Panc1 (cell line): ENCODE measurements around the gene MT1E. TPM values are rescaled to one million over a fixed set of nuclear protein-coding genes. Genes with fewer than 3 reads are reported as not detected.
"Not testable (repeated sequence)": the region's sequence is repeated elsewhere in the genome, so short reads cannot be mapped to it uniquely, and the experiment has no call there.

Experiments
- ATAC-seq: fragments of 200-7000 bp; cut with Tn5 transposase; 2 replicates; pipeline ENCODE4 v1.9.1; 2020; ENCODE audit warnings: mild to moderate bottlenecking, moderate library complexity
- BruUV-seq: library from RNA; stranded (reverse); fragments of 400-500 nt; replicated peaks from 2 replicates; lab custom pipeline; 2021; lab: Mats Ljungman, UMichigan
- CTCF ChIA-PET: fragments of 300-600 bp; sonication (Branson Sonifier 250); formaldehyde crosslinking; loops from one replicate; lab custom pipeline; 2022; ENCODE audit warnings: antibody characterized with exemption; lab: Charles Lee
- POLR2A ChIA-PET: fragments of 300-600 bp; sonication (Branson Sonifier 250); formaldehyde crosslinking; loops from one replicate; lab custom pipeline; 2022; ENCODE audit warnings: antibody characterized with exemption; lab: Charles Lee
- DNase-seq: peaks from one replicate; pipeline ENCODE4 v3.0.0-alpha.2; 2010; ENCODE audit warnings: low read depth, low spot score
- H3K27ac ChIP-seq: 2 replicates; pipeline ENCODE4 v1.5.1; 2011; ENCODE audit warnings: mild to moderate bottlenecking, low read length, inconsistent platforms
- H3K27me3 ChIP-seq: fragments of 200-500 bp; sonication (Bioruptor generic); 2 replicates; pipeline ENCODE4 v1.6.0; 2014; ENCODE audit warnings: low read length, inconsistent platforms; ENCODE audit not compliant: control insufficient read depth, insufficient read depth
- H3K36me3 ChIP-seq: fragments of 200-500 bp; sonication (Bioruptor generic); 2 replicates; pipeline ENCODE4 v1.5.1; 2014; ENCODE audit warnings: inconsistent platforms, mild to moderate bottlenecking, low read length, moderate library complexity; ENCODE audit not compliant: control insufficient read depth, insufficient read depth
- H3K4me1 ChIP-seq: 2 replicates; pipeline ENCODE4 v1.5.1; 2011; ENCODE audit warnings: inconsistent platforms, mild to moderate bottlenecking, low read length, moderate library complexity; ENCODE audit not compliant: control insufficient read depth, insufficient read depth
- H3K4me3 ChIP-seq, 2 experiments: 2 replicates each; pipeline ENCODE4 v1.5.1; 2011 to 2012; ENCODE audit warnings: low read depth in 2 of 2, low read length in 2 of 2, mild to moderate bottlenecking in 2 of 2, inconsistent platforms in 1 of 2, moderate library complexity in 1 of 2
- H3K9me3 ChIP-seq: fragments of 200-500 bp; sonication (Bioruptor generic); 2 replicates; pipeline ENCODE4 v1.5.1; 2014; ENCODE audit warnings: low read depth, mild to moderate bottlenecking, inconsistent platforms, low read length, moderate library complexity; ENCODE audit not compliant: control insufficient read depth, insufficient read depth
- POLR2AphosphoS5 ChIP-seq: IDR thresholded peaks from 2 replicates; pipeline ENCODE4 v1.6.1; 2012; ENCODE audit warnings: mild to moderate bottlenecking, low read depth, low read length, moderate library complexity
- SIN3A ChIP-seq: IDR thresholded peaks from 2 replicates; pipeline ENCODE4 v1.6.1; 2012; ENCODE audit warnings: low read depth, mild to moderate bottlenecking, low read length, moderate library complexity, borderline replicate concordance; ENCODE audit not compliant: insufficient read depth
- TCF7L2 ChIP-seq: IDR thresholded peaks from 2 replicates; pipeline ENCODE4 v1.6.1; 2011; ENCODE audit warnings: mild to moderate bottlenecking, low read depth, low read length, inconsistent platforms
- in situ Hi-C: cut with HindIII; loops from 2 replicates; pipeline ENCODE4 v1.10.0; 2016; ENCODE audit warnings: low sequenced_read_pairs, low pct_unique_long_range_greater_than_20kb
- intact Hi-C: fragments of 100-400 bp; cut with micrococcal nuclease; formaldehyde crosslinking; loops from one replicate; pipeline ENCODE4 v1.10.0; 2022; ENCODE audit not compliant: unreplicated experiment
- total RNA-seq: library from RNA; stranded (reverse); gene quantifications from one replicate; pipeline ENCODE4 v1.2.1, GENCODE V29; 2021; ENCODE audit not compliant: unreplicated experiment
- TF ChIP-seq, protein P1 (sequence below), 2 experiments: IDR thresholded peaks; 2 replicates each; pipeline ENCODE4 v1.6.1; 2011 to 2012; ENCODE audit warnings: low read depth in 2 of 2, control low read depth in 1 of 2, low read length in 1 of 2, mild to moderate bottlenecking in 1 of 2, moderate library complexity in 1 of 2; ENCODE audit not compliant: insufficient read depth in 1 of 2
- TF ChIP-seq, protein P2 (sequence below): fragments of 450-650 bp; IDR thresholded peaks from 2 replicates; pipeline ENCODE4 v1.5.1; 2017; ENCODE audit warnings: mild to moderate bottlenecking

MT1E gene
- total RNA-seq, 1 experiment from 2014 or later, result 170 TPM

DNA sequence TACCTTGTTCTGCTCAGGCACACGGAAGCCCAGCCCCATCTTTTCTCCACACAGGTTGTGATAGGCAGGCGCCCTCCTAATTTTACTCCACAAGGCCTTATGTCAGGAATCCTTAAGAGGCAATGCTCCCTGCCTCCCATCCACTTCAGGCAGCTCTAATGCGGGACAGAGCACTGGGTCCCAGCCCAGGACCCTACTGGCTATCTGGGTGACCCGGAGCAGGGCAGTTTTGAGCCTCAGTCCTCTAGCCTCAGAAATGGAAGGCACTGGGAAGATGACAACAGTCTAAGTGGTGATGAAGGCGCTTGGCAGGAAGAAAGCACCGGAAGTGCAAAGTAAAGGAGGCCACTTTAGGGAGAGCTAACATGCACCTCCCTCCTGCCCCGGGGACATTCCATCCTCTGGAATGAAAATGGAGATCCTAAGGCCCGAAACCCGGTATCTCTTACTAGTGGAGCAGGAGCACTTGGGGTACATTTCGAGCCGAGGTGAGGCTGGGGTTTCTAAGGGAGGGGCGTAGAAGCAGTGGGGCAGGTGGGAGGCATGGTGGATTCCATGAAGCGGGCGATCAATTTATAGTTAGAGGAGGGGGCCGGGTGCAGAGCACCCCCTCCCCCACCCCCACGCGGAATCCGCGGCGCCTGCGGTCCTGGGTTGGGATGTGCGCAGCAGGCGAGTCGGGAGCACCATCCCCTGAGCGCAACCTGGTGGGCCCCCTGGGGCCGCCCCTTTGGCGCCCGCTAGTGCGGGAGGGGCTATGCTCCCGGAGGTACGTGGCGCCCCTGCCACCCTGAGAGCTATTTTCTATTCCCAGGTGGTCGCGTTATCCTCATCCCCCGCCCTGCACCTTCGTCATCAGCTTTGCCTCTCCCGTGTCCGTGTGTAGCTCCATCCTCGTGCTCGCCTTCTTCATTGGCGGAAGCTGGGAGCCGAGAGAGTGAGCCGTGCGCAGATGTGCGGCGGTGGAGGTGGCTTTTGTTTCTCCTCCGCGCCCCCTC lies 37.1 kb downstream of the MT1E start:
- ATAC-seq, result no peak
- Histone ChIP-seq H3K27ac (no peak overlapping the region), H3K9me3 (no peaks in the 10 kb centered on the region), H3K27me3 (no peaks in the 10 kb centered on the region), H3K4me1 (peaks cover 3% of the 10 kb centered on the region; the same call in 1 of the 2 replicates), H3K36me3 (no peaks in the 10 kb centered on the region), H3K4me3 (no peak overlapping the region)
- in situ Hi-C loops (no loop called here), intact Hi-C loops (no loop called here)
- no peak for DNase-seq
- no TSS peak for BruUV-seq
- TF ChIP-seq, protein P1, sequence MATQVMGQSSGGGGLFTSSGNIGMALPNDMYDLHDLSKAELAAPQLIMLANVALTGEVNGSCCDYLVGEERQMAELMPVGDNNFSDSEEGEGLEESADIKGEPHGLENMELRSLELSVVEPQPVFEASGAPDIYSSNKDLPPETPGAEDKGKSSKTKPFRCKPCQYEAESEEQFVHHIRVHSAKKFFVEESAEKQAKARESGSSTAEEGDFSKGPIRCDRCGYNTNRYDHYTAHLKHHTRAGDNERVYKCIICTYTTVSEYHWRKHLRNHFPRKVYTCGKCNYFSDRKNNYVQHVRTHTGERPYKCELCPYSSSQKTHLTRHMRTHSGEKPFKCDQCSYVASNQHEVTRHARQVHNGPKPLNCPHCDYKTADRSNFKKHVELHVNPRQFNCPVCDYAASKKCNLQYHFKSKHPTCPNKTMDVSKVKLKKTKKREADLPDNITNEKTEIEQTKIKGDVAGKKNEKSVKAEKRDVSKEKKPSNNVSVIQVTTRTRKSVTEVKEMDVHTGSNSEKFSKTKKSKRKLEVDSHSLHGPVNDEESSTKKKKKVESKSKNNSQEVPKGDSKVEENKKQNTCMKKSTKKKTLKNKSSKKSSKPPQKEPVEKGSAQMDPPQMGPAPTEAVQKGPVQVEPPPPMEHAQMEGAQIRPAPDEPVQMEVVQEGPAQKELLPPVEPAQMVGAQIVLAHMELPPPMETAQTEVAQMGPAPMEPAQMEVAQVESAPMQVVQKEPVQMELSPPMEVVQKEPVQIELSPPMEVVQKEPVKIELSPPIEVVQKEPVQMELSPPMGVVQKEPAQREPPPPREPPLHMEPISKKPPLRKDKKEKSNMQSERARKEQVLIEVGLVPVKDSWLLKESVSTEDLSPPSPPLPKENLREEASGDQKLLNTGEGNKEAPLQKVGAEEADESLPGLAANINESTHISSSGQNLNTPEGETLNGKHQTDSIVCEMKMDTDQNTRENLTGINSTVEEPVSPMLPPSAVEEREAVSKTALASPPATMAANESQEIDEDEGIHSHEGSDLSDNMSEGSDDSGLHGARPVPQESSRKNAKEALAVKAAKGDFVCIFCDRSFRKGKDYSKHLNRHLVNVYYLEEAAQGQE (IDR thresholded peaks at IDR 0.05; ENCODE audit: insufficient read depth in 1 of 2, low read depth in 2 of 2, low read length in 1 of 2), result no peak
- TF ChIP-seq, protein P2, sequence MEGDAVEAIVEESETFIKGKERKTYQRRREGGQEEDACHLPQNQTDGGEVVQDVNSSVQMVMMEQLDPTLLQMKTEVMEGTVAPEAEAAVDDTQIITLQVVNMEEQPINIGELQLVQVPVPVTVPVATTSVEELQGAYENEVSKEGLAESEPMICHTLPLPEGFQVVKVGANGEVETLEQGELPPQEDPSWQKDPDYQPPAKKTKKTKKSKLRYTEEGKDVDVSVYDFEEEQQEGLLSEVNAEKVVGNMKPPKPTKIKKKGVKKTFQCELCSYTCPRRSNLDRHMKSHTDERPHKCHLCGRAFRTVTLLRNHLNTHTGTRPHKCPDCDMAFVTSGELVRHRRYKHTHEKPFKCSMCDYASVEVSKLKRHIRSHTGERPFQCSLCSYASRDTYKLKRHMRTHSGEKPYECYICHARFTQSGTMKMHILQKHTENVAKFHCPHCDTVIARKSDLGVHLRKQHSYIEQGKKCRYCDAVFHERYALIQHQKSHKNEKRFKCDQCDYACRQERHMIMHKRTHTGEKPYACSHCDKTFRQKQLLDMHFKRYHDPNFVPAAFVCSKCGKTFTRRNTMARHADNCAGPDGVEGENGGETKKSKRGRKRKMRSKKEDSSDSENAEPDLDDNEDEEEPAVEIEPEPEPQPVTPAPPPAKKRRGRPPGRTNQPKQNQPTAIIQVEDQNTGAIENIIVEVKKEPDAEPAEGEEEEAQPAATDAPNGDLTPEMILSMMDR, result no peak
- no peak for TF ChIP-seq POLR2AphosphoS5
- TF ChIP-seq TCF7L2, result no peak
- TF ChIP-seq SIN3A, result no peak
- ChIA-PET CTCF (no interaction called here), POLR2A (no interaction called here)

DNA sequence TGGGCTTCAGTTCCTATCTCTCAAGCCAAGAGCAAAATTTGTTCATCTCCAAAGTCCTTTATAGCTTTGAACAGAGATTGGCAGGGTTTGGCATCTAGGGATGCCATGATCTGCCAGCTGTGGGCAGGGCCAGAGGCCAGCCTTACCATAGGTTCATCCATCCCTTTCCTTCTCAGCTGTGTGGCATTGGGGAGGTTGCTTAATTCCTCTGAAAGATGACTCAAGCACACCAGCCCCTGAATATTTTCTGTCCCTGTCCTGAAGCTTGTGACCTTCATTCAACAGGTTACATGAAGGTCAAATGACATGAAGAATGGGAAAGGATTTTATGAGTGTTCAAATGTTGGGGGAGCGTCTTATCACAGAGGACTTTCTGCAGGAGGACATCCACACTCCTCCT lies 38.9 kb downstream of the MT1E start:
- ChIA-PET POLR2A (no interaction called here), CTCF (no interaction called here)
- no peak for ATAC-seq
- Histone ChIP-seq H3K4me1 (no peaks in the 10 kb centered on the region), H3K27ac (no peak overlapping the region), H3K36me3 (no peaks in the 10 kb centered on the region), H3K4me3 (no peak overlapping the region), H3K9me3 (no peaks in the 10 kb centered on the region), H3K27me3 (no peaks in the 10 kb centered on the region)
- TF ChIP-seq, protein P2, result no peak
- TF ChIP-seq SIN3A (no peak), TCF7L2 (no peak), POLR2AphosphoS5 (no peak)
- TF ChIP-seq, protein P1 (IDR thresholded peaks at IDR 0.05; ENCODE audit: insufficient read depth in 1 of 2, low read depth in 2 of 2, low read length in 1 of 2), result no peak
- intact Hi-C loops, result no loop called here
- in situ Hi-C loops, result no loop called here
- BruUV-seq, result no TSS peak
- DNase-seq, result no peak

DNA sequence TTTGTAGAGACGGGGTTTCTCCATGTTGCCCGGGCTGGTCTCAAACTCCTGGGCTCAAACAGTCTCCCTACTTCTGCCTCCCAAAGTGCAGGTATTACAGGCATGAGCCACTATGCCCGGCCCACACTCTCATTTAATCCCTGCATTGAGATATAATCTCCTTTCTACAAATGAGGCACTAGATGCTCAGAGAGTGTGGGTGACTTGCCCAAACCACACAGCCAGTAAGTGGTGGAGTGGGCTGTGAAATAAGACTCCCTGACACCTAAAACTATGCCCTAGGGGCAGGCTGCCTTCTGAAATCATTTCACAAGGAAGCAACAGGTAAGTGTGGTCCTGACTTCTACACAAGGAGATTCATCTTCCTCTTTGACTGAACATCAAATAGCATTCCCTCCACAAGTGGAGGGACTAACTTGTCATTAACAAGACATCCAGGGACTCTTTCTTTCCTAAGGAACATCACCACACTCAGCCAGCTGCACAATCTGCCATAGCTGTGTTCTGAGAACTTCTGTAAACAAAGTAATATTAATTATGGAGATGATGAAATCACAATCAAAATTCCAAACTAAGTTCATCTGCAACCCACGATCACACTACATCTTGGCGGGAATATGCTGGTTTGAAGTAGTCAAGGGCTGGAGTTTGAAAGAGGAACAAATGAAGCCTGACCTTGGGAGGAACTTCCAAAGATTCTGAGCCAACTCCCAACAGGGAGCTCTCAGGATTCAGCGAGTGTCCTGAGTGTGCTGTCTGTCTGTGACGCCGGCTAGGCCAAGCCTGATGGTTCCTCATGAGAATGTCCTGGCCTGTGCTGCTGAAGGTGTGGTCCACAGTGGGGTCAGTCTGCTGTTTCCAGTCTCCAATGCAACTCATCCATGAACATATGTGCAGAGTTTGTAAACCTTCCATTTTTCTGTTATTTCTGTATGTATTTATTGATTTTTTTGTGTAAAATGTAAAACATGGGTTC lies 40.0 kb downstream of the MT1E start:
- POLR2A ChIA-PET, H3K27ac ChIP-seq, H3K36me3 ChIP-seq, intact Hi-C loops, BruUV-seq, CTCF ChIA-PET, in situ Hi-C loops, H3K27me3 ChIP-seq, H3K9me3 ChIP-seq, H3K4me1 ChIP-seq, ATAC-seq, H3K4me3 ChIP-seq, DNase-seq: not testable (repeated sequence)
